ENCODE results near the gene PSMD2.

- TF ChIP-seq CTCF (IDR thresholded peaks at IDR 0.05; ENCODE audit: insufficient read depth, low read length, poor library complexity, severe bottlenecking) (no peak), EZH2phosphoT487 (conservative IDR thresholded peaks at IDR 0.05; ENCODE audit: low read length) (no peak)
Measured at GRCh38 chr3:184296616-184297015, 2.4 kb upstream of the PSMD2 start.
